ENCODE data around the gene IGSF21. TPM values are rescaled to one million over a fixed set of nuclear protein-coding genes. Genes with fewer than 3 reads are reported as not detected.

IGSF21 gene
- polyA plus RNA-seq, 2 of the 4 experiments (the other 2 are of a cell fraction), result not detected

GRCh38 chr1:18191481-18192155 is 84.0 kb downstream of the IGSF21 start:
- 19% methylated on average over 12 of the region's 18 CpGs for WGBS (ENCODE audit: missing lambda C conversion rate)
- H3K27ac ChIP-seq, result no peak overlapping the region
- H3K4me3 ChIP-seq, result no peak overlapping the region
- FAIRE-seq (no peak), ATAC-seq (no peak), DNase-seq (ENCODE audit: low read depth in 1 of 2, low spot score in 1 of 2) (no peak)
- H3K4me1 ChIP-seq, result no peaks in the 10 kb centered on the region
- ChIA-PET CTCF (interaction anchor here (1.0 kb wide), 1 partner anchor 12 kb away, joined by 3 read pairs; no protein-coding TSS in a partner anchor), POLR2A (no interaction called here)
- no peak for TF ChIP-seq KDM5A (IDR thresholded peaks at IDR 0.05)
- H3K9me3 ChIP-seq, result no peaks in the 10 kb centered on the region
- H3K4me2 ChIP-seq, result no peak overlapping the region

DNA sequence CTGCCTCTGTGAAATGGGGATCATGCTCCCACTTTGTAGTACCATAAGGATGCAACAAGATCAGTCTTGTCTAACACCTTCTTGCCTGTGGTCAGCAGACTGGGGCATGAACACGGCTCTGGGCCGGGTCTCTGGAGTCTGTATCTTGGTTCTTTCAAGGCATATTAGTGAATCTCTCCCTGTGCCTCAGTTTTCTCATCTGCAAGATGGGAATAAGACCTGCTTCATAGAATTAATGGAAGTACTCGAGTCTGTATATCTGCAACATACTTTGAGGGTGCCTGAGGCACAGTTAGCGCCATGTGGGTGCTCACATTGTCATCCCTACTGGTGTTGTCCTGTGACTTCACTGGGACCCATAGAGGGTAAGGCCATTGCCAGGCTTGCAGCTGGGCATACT is 84.6 kb downstream of the IGSF21 start:
- POLR2A ChIA-PET, result no interaction called here
- TF ChIP-seq EHMT2 (IDR thresholded peaks at IDR 0.05; ENCODE audit: low read depth) (no peak), NFE2L2 (conservative IDR thresholded peaks at IDR 0.05; ENCODE audit: low read length) (no peak), EP300 (IDR thresholded peaks at IDR 0.05) (no peak), TP53 (CRISPR knock-in tag; IDR thresholded peaks at IDR 0.05) (no peak), PHF8 (IDR thresholded peaks at IDR 0.05; ENCODE audit: borderline replicate concordance, low read depth) (no peak), MYC (IDR thresholded peaks at IDR 0.05; ENCODE audit: borderline replicate concordance, low read length) (no peak), FOSB (CRISPR knock-in tag; IDR thresholded peaks at IDR 0.05) (no peak), ZNF302 (CRISPR knock-in tag; IDR thresholded peaks at IDR 0.05) (no peak), HEYL (CRISPR knock-in tag; IDR thresholded peaks at IDR 0.05) (no peak), POLR2AphosphoS2 (conservative IDR thresholded peaks at IDR 0.05; ENCODE audit: low read length) (no peak), RCOR1 (IDR thresholded peaks at IDR 0.05; ENCODE audit: low read depth, low read length) (no peak), HDAC2 (IDR thresholded peaks at IDR 0.05) (no peak), POLR2A (IDR thresholded peaks at IDR 0.05; ENCODE audit: low read length) (no peak), SREBF2 (IDR thresholded peaks at IDR 0.05) (no peak), CBX8 (IDR thresholded peaks at IDR 0.05) (no peak), HOXB13 (CRISPR knock-in tag; IDR thresholded peaks at IDR 0.05; ENCODE audit: low read depth) (no peak), FOXS1 (CRISPR knock-in tag; IDR thresholded peaks at IDR 0.05) (no peak), MAZ (IDR thresholded peaks at IDR 0.05; ENCODE audit: borderline replicate concordance, low read depth, low read length) (no peak), ZSCAN20 (CRISPR knock-in tag; IDR thresholded peaks at IDR 0.05) (no peak)
- TF ChIP-seq, protein P1, sequence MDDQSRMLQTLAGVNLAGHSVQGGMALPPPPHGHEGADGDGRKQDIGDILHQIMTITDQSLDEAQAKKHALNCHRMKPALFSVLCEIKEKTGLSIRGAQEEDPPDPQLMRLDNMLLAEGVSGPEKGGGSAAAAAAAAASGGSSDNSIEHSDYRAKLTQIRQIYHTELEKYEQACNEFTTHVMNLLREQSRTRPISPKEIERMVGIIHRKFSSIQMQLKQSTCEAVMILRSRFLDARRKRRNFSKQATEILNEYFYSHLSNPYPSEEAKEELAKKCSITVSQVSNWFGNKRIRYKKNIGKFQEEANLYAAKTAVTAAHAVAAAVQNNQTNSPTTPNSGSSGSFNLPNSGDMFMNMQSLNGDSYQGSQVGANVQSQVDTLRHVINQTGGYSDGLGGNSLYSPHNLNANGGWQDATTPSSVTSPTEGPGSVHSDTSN (IDR thresholded peaks at IDR 0.05), result no peak
- CTCF ChIA-PET, result interaction anchor here (1.0 kb wide), 1 partner anchor 12 kb away, joined by 3 read pairs; no protein-coding TSS in a partner anchor
- 5% methylated on average over 4 of the region's 4 CpGs for WGBS (ENCODE audit: missing lambda C conversion rate)
- Histone ChIP-seq H3K4me2 (no peak overlapping the region), H3K27ac (no peak overlapping the region), H3K4me3 (no peak overlapping the region), H3K9me3 (no peaks in the 10 kb centered on the region), H3K4me1 (no peaks in the 10 kb centered on the region)
- ATAC-seq (no peak), FAIRE-seq (no peak), DNase-seq (ENCODE audit: low read depth in 1 of 2, low spot score in 1 of 2) (no peak)

- no peak for FAIRE-seq
Measured at GRCh38 chr1:18192974-18193373, 85.4 kb downstream of the IGSF21 start.

More at GRCh38 chr1:18192974-18193373, 85.4 kb downstream of the IGSF21 start:
- ChIA-PET POLR2A (no interaction called here), CTCF (no interaction called here)
- DNase-seq (ENCODE audit: low read depth in 1 of 2, low spot score in 1 of 2) (no peak), ATAC-seq (no peak)
- Histone ChIP-seq H3K27ac (no peak overlapping the region), H3K9me3 (no peaks in the 10 kb centered on the region), H3K4me2 (no peak overlapping the region), H3K4me3 (no peak overlapping the region), H3K4me1 (no peaks in the 10 kb centered on the region)
- WGBS (ENCODE audit: missing lambda C conversion rate), result 34% methylated on average over 2 of the region's 2 CpGs
- no peak for TF ChIP-seq GATA3 (IDR thresholded peaks at IDR 0.05; ENCODE audit: borderline replicate concordance)
- no peak for TF ChIP-seq FOSB (CRISPR knock-in tag; IDR thresholded peaks at IDR 0.05)
- TF ChIP-seq, protein P2, sequence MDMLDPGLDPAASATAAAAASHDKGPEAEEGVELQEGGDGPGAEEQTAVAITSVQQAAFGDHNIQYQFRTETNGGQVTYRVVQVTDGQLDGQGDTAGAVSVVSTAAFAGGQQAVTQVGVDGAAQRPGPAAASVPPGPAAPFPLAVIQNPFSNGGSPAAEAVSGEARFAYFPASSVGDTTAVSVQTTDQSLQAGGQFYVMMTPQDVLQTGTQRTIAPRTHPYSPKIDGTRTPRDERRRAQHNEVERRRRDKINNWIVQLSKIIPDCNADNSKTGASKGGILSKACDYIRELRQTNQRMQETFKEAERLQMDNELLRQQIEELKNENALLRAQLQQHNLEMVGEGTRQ (IDR thresholded peaks at IDR 0.05), result no peak
- no peak for TF ChIP-seq PHF8 (IDR thresholded peaks at IDR 0.05; ENCODE audit: borderline replicate concordance, low read depth)
